GM19023 (cell line): ENCODE measurements around the gene CCND2.

Experiments
- ATAC-seq: cut with Tn5 transposase; IDR thresholded peaks from one replicate; pipeline ENCODE4 v1.9.1; 2021; ENCODE audit warnings: mild to moderate bottlenecking, moderate library complexity; ENCODE audit not compliant: unreplicated experiment

The CCND2 gene

GRCh38 chr12:4289231-4289878 lies 15.8 kb downstream of the CCND2 start:
- no peak for ATAC-seq

- no peak for ATAC-seq
These were observed 16.6 kb downstream of the CCND2 start for GRCh38 chr12:4289998-4290790.

GRCh38 chr12:4292341-4293073 lies 18.9 kb downstream of the CCND2 start:
- no peak for ATAC-seq

- ATAC-seq: no peak
These were observed 19.9 kb downstream of the CCND2 start for GRCh38 chr12:4293299-4293965.

- ATAC-seq: no peak
These were observed 20.5 kb downstream of the CCND2 start for GRCh38 chr12:4293966-4294505.

- ATAC-seq: no peak
These were observed 23.2 kb downstream of the CCND2 start for GRCh38 chr12:4296751-4297150.

- ATAC-seq: no peak
These were observed 24.1 kb downstream of the CCND2 start for GRCh38 chr12:4297617-4298016.

GRCh38 chr12:4300883-4301282 lies 27.3 kb downstream of the CCND2 start:
- no peak for ATAC-seq

- ATAC-seq: no peak
These were observed 28.5 kb downstream of the CCND2 start for GRCh38 chr12:4301932-4302501.

GRCh38 chr12:4302881-4303280 lies 29.3 kb downstream of the CCND2 start:
- ATAC-seq: no peak

GRCh38 chr12:4303750-4304149 lies 30.2 kb downstream of the CCND2 start:
- no peak for ATAC-seq

- no peak for ATAC-seq
These were observed 34.2 kb downstream of the CCND2 start for GRCh38 chr12:4307593-4308333.

GRCh38 chr12:4308334-4308950 lies 34.9 kb downstream of the CCND2 start:
- no peak for ATAC-seq

GRCh38 chr12:4311776-4312175 lies 38.2 kb downstream of the CCND2 start:
- no peak for ATAC-seq

GRCh38 chr12:4312251-4312650 lies 38.7 kb downstream of the CCND2 start:
- ATAC-seq: no peak

- ATAC-seq: peak; percentile 42
These were observed 46.9 kb downstream of the CCND2 start for GRCh38 chr12:4320497-4320852.

GRCh38 chr12:4320853-4321701 lies 47.5 kb downstream of the CCND2 start, which contains the start of gene TIGAR:
Gene TIGAR (plus strand): TSS chr12:4321213. CDS start chr12:4321272, 59 bp downstream.
- ATAC-seq: peak; percentile 97

GRCh38 chr12:4322726-4323125 lies 49.2 kb downstream of the CCND2 start:
- no peak for ATAC-seq
